Measurements from ENCODE around the gene CKM.
"Not testable (repeated sequence)": the region's sequence is repeated elsewhere in the genome, so short reads cannot be mapped to it uniquely, and the experiment has no call there.

Gene CKM

DNA sequence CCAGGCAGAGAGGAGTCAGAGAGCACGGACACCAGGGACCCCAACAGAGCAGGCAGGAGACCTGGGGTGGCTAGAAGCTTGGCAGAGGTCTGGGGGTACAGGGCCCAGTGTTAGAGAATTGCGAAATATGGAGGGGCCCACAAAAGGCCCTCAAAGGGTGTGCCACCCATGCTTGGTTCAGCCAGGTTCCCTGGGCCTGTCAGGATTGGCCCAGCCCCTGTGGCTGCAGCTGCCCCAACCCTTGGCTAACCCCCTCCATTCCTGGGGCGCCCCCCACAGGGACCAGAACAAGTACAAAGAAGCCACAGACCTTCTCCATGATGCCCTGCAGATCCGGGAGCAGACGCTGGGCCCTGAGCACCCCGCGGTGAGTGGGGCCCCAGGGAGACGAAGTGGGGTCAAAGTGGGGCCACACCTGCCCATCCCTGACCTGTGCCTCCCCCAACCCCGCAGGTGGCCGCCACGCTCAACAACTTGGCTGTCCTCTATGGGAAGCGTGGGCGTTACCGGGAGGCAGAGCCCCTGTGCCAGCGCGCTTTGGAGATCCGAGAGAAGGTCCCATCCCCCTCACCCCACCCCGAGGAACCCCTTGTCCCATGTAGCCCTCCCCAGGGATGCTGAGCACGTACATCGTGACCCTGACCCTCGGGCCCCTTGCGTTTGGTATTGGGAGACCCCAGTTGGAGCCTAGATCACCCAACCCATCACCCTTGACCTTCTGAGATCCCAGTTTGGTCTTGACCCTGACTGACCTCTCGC, 25.9 kb upstream of the CKM start:
- DNase-seq, result no peak

- no peak for DNase-seq
These were observed 25.1 kb upstream of the CKM start for GRCh38 chr19:45347570-45348366.

DNA sequence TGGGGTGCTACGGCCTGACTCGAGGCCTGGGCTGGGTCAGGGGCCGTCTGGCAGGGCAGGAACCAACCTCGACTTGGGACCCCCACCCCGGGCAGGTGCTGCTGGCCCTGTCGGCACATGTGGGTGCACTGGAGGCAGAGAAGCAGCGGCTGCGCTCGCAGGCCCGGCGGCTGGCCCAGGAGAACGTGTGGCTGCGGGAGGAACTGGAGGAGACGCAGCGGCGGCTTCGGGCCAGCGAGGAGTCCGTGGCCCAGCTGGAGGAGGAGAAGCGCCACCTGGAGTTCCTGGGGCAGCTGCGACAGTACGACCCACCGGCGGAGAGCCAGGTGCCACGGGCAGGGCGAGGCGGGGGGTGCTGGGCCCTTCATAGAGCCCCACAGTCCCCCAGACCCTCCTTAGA, 23.8 kb upstream of the CKM start:
- no peak for DNase-seq

- no peak for DNase-seq
These were observed 22.8 kb upstream of the CKM start for GRCh38 chr19:45345506-45345860.

DNA sequence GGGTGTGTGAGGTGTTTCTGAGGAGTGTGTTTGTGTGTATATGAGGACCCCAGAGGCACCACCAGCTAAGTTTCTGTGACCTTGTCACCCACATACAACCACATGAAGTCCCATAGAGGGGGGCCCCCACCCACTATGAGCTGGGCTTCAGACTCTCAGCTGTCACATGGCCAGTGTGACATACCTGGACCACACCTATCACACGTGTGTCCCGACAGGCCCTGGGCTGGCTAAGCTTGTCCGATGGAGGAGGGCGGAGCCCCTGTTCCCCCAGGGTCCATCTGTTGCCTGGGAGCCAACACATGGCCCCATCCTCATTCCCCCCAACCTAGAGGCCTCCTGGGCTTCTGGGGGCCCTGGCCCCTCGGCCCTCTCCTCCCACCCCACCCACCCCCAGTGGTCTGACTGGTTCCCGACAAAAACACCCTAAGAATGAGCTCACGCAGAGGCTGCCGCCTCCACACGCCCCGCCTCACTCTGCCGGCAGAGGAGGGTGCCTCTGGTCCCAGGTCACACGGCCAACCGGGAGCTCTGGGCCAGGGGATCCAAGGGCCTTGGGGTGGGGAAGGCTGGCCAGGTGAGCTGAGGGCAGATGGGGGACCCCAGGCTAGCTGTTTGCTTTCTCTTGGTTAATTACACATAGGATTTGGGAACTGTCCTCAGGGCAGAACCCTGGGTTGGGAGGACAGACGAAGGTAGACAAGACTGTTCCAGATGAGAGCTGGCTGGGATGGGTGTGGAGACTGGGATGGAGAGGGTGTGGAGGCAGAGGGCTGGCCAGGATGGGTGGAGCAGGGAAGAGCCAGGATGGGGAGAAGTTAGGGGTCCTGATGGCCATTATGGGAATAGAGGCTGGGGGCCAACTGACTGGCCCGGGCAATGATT, 22.2 kb upstream of the CKM start:
- DNase-seq, result no peak

GRCh38 chr19:45342911-45343310, 20.2 kb upstream of the CKM start:
- DNase-seq, result no peak

- no peak for DNase-seq
These were observed 18.3 kb upstream of the CKM start for GRCh38 chr19:45340899-45341453.

GRCh38 chr19:45340232-45340898, 17.7 kb upstream of the CKM start, which contains the start of gene KLC3:
KLC3 (plus strand) TSS chr19:45340750; CDS start chr19:45345542, 4,792 bp downstream.
- DNase-seq, result peak; percentile 18

- DNase-seq, result no peak
These were observed 17.0 kb upstream of the CKM start for GRCh38 chr19:45339629-45340028.

DNA sequence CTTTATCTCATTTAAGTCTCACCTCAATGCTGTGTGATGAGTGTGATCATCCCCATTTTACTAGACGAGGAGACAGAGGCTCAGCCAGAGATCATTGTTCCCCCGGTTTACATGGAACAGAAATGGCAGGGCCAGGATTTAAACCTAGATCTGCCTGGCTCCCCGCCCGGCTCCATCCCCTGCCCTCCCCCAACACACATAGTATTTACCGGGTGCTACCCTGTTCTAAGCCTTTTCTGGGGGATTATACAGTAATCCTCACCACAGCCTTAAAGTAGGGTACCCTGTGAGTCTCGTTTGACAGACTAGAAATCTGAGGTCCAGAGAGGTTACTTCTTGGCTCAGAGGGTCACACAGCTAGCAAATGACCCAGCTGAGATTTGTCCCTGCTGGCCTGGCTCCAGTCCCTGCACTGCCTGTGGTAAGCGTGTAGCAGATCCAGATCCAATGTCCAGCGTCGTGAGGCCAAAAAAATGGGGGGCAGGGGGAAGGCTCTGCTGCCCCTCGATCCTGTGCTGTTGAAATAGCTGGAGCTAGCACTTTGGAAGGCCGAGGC, 14.1 kb upstream of the CKM start:
- no peak for DNase-seq

GRCh38 chr19:45334881-45335280, 12.2 kb upstream of the CKM start:
- not testable (repeated sequence) for DNase-seq

DNA sequence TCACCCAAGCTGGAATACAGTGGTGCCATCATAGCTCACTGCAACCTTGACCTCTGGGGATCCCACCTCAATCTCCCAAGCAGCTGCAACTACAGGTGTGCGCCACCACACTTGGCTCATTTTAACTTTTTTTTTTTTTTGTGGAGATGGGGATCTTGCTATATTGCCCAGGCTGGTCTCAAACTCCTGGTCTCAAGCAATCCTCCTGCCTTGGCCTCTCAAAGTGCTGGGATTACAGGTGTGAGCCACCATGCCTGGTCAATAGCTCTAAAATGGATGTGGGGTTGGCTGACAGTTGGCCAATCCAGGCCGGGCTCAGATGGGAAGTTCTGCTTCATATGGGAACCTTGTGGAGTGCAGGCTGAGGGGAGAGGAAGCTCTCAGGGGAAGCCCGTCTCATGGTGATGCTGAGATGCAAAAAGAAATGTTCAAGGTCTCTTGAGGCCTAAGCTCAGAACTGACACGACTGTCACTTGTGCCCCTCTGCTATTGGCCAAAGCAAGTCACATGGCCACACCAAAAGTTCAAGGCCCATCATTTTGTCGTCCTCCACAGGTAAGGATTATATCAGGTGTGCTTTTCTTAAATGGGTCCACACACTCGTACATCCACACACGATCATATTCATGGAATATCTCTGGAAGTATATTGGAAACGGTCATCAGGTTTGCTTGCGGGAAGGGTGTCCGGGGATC, 11.1 kb upstream of the CKM start:
- DNase-seq, result no peak

GRCh38 chr19:45331411-45331810, 8.7 kb upstream of the CKM start:
- no peak for DNase-seq

DNA sequence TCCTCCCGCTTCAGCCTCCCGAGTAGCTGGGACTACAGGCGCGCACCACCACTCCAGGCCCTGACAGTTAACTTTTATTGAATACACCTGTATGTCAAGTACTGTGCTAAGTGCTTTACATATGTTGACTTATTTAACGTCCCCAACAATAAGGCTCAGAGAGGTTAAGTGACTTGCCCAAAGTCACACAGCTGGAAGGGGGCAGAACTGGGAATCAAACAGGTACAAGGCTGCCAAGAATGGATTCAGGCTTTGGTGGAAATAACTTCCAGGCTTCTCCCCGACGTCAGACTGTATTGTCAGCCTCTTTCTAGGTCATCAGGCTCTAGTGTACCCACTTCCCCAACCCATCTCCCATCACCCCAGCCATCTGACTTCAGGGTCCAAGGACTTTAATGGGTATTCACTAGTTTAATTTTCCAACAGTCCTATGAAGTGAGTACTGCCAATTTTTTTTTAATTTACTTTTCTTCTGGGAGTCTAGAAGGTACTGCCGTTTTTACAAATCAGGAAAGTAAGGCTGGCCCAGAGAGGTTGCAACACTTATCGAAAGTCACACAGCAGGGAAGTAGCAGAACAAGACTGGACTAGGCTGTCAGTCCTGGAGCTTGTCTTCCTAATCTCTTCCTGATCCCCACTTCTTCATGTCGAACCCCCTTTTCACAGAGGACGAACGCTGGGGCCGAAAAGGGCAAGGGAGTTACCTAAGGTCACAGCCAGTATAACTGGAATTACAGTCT, 4.9 kb upstream of the CKM start:
- DNase-seq, result no peak

- DNase-seq, result no peak
These were observed 1.8 kb upstream of the CKM start for GRCh38 chr19:45324349-45324907.

- no peak for DNase-seq
These were observed 1.0 kb upstream of the CKM start for GRCh38 chr19:45323671-45324081.

DNA sequence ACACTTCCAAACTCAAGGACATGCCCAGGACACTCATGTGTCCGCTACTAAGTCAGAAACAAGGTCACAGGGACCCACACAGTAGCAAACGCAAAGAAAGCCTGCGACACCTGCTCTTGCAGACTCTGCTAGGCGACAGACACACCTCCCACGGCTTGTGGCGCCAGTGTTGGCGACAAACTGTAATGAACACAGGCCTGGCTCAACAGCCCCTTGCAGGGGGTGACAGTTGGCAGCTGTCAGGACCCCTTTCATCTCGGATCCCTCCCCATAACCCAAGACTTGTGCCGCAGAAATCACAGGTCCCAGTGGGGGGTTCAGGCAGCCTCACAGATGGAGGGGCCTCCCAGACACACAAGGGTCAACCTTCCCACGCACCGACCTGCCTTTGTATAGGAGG, 364 bp downstream of the CKM start:
- no peak for DNase-seq

GRCh38 chr19:45321848-45322247, 827 bp downstream of the CKM start:
- no peak for DNase-seq

GRCh38 chr19:45320997-45321775, 1.5 kb downstream of the CKM start:
- no peak for DNase-seq

Measured in central memory CD4-positive, alpha-beta T cell (primary cell).